Fibroblast of skin of right biceps (primary cell): ENCODE measurements around the gene C3orf52.

Source experiments
- DNase-seq: peaks from one replicate; pipeline ENCODE4 v3.0.0-alpha.2; 2013

C3orf52 gene

DNA sequence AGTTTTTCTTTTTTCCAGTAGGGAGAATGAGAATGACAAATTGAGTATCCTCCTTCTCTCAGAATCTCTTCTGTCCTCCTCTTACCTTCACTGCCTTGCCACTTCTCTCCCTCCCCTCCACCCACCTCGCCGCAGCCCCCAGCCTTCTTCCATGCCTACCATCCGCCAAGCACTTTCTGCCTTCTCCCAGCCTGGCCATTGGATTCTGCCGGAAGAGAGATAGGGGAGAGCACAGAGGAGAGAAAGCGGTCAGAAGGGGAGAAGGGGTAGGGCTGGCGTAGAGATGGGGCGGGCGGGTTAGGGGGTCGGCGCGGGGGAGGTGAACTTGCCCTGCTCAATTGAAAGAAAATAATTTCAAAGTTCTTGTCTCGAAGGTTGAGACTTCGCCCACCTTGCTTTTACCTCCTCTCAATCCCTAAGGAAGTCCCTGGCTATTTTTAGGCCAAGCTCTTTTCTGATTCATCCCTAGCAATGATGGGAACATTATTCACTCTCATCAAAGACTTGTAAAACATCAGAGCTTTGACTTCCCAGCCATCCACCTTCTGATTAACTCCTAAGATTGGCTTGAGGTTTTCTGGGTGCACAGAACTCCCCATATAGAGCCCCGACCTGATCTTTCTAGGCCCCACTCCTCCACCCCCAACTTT lies 811 bp downstream of the C3orf52 start:
- DNase-seq, result peak; percentile 61

DNA sequence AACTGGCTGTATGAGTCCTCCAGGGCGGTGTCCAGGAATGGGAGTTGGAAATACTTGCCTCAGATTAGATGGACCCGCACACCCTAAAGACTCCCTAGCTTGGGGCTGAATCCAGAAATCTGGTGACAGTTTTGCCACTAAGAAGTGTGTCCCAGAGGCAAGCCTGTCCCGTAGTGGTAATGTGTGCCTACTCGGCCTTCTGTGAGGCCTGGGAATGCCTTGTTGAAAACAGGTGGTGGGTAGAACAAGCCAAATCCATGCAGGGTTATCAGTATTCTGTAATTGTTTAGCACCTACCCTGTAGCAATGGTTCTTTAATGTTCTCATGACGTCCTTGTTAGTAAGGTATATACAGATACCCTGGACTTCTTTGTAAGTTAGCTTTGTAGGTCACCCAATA lies 1.6 kb downstream of the C3orf52 start:
- DNase-seq, result no peak

GRCh38 chr3:112088944-112089343 lies 2.8 kb downstream of the C3orf52 start:
- DNase-seq, result no peak

DNA sequence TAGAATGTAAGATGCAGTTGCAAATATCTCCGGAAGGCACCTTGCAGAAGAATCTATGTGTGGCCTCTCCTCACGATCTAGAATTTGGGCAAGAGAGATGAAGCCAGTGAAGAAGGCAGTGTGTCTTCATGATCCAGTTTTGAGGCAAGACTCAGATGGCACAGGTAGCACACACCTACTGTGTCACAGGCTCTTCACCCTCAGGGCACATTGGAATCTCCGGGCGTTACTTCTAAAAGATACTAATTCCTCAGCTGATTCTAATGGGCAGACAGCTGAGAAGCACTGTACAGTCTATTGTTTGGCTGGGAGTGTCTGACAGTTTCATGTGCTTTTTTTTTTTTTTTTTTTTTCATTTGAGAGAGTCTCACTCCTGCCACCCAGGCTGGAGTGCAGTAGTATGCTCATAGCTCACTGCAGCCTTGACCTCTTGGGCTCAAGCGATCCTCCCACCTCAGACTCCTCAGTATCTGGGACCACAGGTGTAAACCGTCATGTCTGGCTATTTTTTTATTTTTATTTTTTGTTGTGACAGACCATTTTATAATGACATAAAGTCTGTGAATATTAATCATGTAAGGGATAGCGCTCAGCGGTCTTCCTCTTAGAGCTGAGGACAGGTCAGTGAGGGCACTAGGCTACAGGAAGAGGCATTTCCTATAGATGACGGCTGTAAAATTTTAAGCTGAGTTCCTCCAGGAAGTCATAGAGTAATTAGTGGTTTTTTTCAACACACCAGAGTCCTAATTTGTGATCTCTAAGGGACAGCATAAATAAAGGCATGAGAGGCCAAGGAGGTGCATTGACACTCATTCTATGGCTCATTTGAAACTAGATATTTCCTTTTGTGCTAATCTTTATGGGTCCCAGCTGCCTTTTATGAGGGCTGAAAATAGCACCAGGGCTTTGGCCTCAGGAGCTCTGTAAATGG lies 4.0 kb downstream of the C3orf52 start:
- DNase-seq, result no peak

DNA sequence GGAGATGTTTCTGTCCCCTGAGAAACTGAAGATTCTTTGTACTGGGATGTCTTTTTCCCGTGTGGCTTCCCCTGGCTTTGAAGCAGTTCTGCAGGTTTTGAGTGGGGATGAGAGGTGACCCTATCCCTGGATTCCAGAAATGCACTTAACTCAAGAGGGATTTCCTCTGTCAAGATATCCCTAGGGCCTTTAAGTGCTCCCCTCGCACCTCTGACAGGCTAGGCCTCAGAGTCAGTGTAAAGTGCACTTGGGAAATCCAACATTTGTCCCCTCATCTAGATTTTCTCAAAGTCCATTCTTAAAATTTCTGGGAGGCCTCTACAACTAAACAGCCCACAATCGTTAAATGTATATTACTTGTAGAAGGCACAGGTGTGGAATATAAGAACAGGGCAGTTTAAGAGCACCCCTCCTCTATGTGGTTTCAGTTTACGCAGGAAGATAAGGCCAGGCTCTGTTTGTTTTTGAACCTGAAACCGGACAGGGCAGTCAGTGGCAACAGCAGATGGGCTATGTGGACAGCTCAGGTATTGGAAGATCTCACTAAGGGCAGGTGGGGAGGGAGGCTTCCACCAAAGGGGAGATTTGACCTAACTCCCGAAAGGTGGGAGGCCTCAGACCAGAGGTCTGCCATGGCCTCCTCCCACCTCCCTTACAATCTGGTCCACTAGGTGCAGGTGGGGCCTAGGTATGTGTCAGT lies 4.8 kb downstream of the C3orf52 start:
- no peak for DNase-seq

GRCh38 chr3:112092496-112093179 lies 6.4 kb downstream of the C3orf52 start:
- DNase-seq, result peak; percentile 59

- DNase-seq, result no peak
Measured at GRCh38 chr3:112093180-112093522, 7.0 kb downstream of the C3orf52 start.

DNA sequence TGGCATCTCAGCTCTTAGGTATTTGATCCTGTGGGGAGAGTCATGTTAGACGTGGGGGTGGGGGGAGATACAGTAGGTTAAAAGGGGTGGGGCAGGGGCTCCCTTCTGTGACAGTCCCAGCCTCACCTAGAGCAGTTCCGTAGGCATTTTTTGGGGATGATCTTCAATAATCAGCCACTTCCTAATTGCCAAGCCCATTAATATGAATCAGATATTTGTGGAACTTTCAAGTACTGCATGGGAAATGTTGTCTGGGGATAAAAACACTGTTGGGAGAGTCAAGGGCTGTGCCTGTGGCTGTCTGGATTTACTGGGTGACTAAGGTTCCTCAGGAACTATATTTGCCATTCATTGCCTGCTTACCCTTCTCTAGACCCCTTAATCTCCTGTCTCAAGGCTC lies 9.5 kb downstream of the C3orf52 start:
- peak; percentile 17 for DNase-seq

DNA sequence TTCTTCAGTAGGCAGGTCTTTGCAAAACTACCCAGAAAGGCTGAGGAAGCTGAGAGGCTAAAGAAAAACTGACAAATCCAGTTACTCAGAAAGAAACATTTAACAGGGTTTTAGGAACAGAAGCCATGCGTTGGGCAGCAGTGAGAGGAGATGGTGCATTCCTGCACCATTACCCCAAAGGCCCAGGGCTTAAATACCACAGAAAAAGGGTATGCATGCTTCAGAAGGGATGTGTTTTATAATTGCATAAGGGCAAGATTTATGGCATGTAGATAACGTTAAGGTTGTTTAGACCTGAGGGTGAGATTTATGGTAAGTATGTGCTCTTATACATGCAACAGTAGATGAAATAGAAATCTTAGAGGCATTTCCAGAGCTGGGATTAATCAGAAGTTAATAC lies 10.0 kb downstream of the C3orf52 start:
- peak; percentile 55 for DNase-seq

GRCh38 chr3:112097378-112097777 lies 11.2 kb downstream of the C3orf52 start:
- peak; percentile 99 for DNase-seq

GRCh38 chr3:112101916-112102315 lies 15.7 kb downstream of the C3orf52 start:
- peak; percentile 97 for DNase-seq

DNA sequence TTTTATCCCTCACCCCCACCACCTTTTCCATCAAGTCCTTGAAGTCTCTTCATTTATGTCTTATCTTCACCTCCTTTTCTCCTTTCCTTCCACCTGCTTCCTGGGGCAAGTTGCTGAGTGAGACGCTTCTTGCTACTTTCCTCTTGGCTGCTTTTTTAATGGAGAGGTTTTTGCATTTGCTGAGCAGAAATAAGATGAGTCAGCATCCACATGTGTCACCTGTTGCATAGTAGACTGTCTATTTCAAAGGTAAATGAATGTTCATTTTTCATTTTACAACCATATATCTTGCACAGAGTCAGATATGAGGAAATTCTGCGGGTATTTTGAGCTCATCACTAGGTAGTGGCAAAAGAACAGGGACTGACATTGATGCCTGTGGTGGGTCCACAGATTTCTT lies 18.6 kb downstream of the C3orf52 start:
- DNase-seq, result no peak

GRCh38 chr3:112109322-112109721 lies 23.1 kb downstream of the C3orf52 start:
- no peak for DNase-seq

DNA sequence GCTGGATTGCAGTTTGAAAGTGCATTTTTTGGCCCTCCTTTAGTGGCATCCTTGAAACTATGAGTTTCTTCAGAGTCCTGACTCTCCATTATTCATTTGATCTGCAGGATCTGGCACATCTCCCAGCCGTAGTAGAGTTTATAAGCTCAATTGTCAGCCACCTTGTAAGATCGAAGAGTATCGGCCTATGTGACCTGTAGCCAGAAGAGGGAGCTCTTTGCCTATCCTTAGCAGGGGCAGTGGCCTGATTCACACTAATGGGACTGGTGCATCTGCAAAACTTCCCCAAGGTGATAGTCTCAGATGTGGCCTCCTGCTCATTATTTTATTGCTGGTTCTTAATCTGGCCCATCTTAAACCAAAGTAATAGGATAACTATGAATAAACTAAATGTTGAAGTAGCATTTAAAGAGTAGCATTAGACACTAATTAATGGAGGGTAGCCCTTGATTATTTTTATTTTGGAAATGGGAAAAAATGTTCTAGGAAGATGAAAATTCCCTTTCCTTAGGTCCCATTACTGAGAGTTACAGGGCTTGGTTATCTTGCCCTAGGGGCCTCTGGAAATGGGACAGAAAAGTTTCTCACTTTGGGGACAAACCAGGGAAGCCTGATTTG lies 25.7 kb downstream of the C3orf52 start:
- DNase-seq, result peak; percentile 59

DNA sequence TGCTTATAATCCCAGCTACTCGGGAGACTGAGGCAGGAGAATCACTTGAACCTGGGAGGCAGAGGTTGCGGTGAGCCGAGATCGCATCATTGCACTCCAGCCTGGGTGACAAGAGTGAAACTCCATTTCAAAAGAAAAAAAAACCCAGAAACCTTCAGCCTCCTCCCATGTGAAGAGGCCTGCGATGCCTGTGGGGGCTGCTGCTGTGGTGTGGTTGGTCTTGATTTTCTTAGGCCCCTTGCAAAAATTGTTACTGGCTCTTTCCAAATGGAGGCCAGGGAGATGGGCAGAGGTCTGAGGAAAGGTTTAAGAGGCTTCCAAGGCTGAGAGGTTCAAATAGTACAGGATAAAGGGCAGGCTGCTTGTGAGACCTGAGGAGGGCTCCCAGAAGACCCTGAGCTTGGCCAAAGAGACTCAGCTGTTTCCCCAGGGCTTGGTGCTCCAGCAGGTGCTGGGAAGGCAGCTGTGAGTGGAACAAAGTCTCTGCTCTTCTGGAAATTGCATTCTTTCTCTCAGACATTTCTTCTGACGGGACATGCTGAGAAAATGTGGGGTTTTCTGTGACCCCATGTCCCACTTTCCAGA lies 28.5 kb downstream of the C3orf52 start:
- DNase-seq, result no peak

DNA sequence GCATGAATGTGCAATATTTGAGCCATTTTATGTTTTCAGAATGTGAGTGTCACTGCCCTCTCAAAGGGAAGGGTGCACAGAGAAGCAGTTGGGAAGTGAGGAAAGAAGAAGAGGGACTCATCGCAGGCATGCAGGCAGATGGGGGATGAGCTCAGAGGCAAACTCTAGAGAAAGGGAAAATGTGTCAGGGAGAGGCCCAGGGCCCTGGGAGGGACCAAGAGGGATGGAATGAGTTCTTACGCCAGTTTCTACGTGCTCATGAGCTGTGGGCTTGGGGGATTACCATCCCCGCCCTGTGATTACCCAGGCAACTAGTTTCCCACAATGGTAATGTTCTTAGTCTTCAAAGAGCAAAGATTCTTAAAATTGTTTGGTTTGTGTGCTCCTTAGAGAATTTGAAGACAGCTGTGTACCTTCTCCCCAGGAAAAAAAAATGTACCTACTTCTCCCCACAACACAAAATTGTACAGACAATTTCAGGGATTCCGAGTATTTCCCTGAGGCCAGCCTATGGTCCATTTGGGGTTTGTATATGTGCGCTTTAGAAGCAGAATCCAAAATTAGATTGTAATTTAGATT lies 29.1 kb downstream of the C3orf52 start:
- no peak for DNase-seq

GRCh38 chr3:112115806-112116383 lies 29.7 kb downstream of the C3orf52 start:
- DNase-seq, result no peak

- DNase-seq, result no peak
Measured at GRCh38 chr3:112116748-112117186, 30.6 kb downstream of the C3orf52 start.

DNA sequence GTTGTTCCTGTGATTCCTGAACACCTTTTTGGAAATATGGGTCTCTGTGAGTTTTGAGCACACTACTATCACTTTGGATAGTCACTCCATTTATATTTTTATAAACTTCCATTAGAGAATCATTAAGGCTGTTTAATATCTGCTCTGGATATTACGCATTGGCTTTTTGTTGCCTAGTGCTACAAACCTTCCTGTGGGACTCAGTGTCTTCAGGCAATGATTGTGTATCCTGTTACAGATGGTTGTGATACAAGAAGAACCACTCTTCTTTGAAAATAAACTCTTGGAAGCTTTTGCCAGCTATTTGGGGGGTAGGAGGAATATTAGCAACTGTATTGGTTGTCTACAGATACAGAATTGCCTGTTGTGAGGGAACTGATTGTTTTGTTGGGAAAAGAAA lies 31.2 kb downstream of the C3orf52 start:
- DNase-seq, result no peak

GRCh38 chr3:112117841-112118571 lies 31.8 kb downstream of the C3orf52 start:
- DNase-seq, result no peak
